Lower leg skin (tissue), 4 donors: ENCODE data around the gene CADPS2. TPM values are rescaled to one million over a fixed set of nuclear protein-coding genes. Genes with fewer than 3 reads are reported as not detected.

Experiments
- DNase-seq, 2 donors: peaks; one replicate each; pipeline ENCODE4 v3.0.0-alpha.2; 2019; ENCODE audit warnings: low spot score in 2 of 2
- H3K4me3 ChIP-seq: fragments of 200-600 bp; sonication (generic); 2 replicates; pipeline ENCODE4 v1.5.1; 2017; ENCODE audit warnings: mild to moderate bottlenecking, low read depth; ENCODE audit not compliant: poor library complexity, severe bottlenecking
- POLR2A ChIP-seq, 2 donors: fragments of 450-650 bp; IDR thresholded peaks; one replicate each; pipeline ENCODE4 v1.6.1; 2016 to 2017; ENCODE audit warnings: antibody characterized with exemption in 2 of 2, mild to moderate bottlenecking in 1 of 2, moderate library complexity in 1 of 2
- WGBS, 2 donors: methylation state at CpG; one replicate each; pipeline ENCODE4 v1.1.5; 2018; 5-methylcytosine and 5-hydroxymethylcytosine counted together
- intact Hi-C: fragments of 100-400 bp; cut with DNase I; formaldehyde crosslinking; loops from one replicate; pipeline ENCODE4 v1.15.0; 2023; ENCODE audit warnings: low total_unique reads
- total RNA-seq, 4 donors: library from RNA; depleted of rRNA; stranded (reverse); fragments of >200 nt; gene quantifications; one replicate each; pipeline ENCODE4 v1.1.0, GENCODE V29; 2016
- TF ChIP-seq, protein P1 (sequence below), 3 donors: fragments of 450-650 bp; IDR thresholded peaks; one replicate each; pipeline ENCODE4 v1.5.1; 2016; ENCODE audit warnings: antibody characterized with exemption in 3 of 3, mild to moderate bottlenecking in 3 of 3, moderate library complexity in 2 of 3

CADPS2 gene
- total RNA-seq, 4 donors from 2014 or later: 4.1 to 11.6 (median 6.5) TPM

DNA sequence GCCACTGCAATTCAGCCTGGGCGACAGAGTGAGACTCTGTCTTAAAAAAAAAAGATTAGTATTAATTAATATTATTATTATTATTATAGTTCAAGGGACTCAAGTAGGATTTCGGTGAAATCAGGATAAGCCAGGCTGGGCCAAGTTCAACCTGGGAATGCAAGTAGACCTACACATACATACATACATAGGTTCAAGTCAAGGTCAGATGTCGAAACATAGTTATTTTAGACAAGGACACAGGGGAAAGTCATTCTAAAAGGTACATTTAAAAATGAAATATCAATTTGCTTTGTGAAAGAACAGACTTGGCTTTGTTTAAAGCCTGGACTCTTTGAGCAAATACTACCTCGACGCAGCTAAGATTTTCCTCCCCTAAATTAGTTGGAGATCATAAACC is 336.7 kb downstream of the CADPS2 start:
- intact Hi-C loops: no loop called here
- WGBS, 2 donors: 92 to 93% methylated on average over 5 of the region's 5 CpGs
- TF ChIP-seq POLR2A (IDR thresholded peaks at IDR 0.05): no peak
- TF ChIP-seq, protein P1, sequence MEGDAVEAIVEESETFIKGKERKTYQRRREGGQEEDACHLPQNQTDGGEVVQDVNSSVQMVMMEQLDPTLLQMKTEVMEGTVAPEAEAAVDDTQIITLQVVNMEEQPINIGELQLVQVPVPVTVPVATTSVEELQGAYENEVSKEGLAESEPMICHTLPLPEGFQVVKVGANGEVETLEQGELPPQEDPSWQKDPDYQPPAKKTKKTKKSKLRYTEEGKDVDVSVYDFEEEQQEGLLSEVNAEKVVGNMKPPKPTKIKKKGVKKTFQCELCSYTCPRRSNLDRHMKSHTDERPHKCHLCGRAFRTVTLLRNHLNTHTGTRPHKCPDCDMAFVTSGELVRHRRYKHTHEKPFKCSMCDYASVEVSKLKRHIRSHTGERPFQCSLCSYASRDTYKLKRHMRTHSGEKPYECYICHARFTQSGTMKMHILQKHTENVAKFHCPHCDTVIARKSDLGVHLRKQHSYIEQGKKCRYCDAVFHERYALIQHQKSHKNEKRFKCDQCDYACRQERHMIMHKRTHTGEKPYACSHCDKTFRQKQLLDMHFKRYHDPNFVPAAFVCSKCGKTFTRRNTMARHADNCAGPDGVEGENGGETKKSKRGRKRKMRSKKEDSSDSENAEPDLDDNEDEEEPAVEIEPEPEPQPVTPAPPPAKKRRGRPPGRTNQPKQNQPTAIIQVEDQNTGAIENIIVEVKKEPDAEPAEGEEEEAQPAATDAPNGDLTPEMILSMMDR (IDR thresholded peaks at IDR 0.05): no peak
- DNase-seq: no peak
- no peak overlapping the region for H3K4me3 ChIP-seq

DNA sequence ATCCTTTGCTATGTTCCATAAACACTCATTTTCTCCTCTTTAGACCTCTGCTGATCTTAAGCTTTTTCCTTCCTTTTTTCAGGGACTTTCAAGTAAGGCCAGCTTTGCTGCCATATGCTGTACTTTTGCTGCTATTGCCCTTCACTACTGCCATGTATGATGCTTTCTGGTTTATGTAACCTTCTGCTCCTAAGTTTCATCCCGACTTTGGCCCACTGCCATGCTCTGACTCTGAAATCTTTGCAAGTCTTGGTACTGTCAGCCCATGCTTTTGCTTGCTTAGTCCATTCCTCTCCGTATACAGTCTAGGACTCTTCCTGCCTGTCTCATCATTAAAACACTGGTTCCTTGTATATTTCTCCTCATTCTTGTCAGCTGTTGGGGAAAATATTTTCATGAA is 339.8 kb downstream of the CADPS2 start:
- DNase-seq: no peak
- intact Hi-C loops: no loop called here
- no peak for TF ChIP-seq POLR2A (IDR thresholded peaks at IDR 0.05)
- TF ChIP-seq, protein P1 (IDR thresholded peaks at IDR 0.05): no peak
- H3K4me3 ChIP-seq: no peak overlapping the region
- 54 to 70% methylated on average over 2 of the region's 2 CpGs for WGBS, 2 donors

DNA sequence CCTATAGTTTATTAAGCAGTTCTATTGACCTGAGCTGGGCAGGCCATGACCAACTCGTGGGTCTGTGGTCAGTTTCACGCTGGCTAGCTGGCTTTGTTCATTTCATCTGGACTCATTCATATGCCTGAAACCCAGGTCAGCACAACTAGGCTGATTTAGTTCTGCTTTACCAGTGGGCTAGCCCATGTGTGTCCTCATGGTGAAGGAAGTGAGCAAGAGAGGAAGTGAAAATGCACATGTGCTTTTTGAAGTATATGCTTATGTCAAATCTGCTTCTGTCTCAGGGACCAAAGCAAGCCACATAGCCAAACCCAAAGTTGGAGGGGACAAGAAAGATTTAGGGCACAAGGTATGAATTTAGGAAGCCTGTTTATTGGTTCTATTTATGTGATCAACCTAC is 341.8 kb downstream of the CADPS2 start:
- 65% methylated on average over 2 of the region's 2 CpGs for WGBS, 2 donors
- H3K4me3 ChIP-seq: no peak overlapping the region
- DNase-seq: peak in 1 of 2 donors; percentile 28
- intact Hi-C loops: no loop called here
- TF ChIP-seq POLR2A (IDR thresholded peaks at IDR 0.05): no peak
- TF ChIP-seq, protein P1 (IDR thresholded peaks at IDR 0.05): no peak

DNA sequence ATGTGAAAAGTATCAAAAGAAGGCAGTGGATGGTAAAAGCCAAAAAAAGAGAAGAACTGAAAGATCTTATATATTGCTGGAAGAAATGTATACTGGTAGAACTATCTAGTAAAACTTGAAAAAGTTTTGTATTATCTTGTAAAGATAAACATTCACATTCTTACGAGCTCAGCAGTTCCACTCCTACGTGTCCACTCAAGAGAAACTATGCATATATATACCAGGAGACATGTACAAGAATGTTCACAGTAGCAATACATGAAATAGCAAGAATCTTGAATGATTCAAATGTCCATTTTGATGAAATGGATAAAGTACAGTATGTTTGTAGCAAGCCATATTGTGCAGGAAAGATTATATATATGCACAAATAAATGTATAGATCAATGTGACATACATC is 342.4 kb downstream of the CADPS2 start:
- intact Hi-C loops: no loop called here
- DNase-seq: no peak
- H3K4me3 ChIP-seq: no peak overlapping the region
- WGBS, 2 donors: 71 to 80% methylated on average over 2 of the region's 2 CpGs
- no peak for TF ChIP-seq POLR2A (IDR thresholded peaks at IDR 0.05)

DNA sequence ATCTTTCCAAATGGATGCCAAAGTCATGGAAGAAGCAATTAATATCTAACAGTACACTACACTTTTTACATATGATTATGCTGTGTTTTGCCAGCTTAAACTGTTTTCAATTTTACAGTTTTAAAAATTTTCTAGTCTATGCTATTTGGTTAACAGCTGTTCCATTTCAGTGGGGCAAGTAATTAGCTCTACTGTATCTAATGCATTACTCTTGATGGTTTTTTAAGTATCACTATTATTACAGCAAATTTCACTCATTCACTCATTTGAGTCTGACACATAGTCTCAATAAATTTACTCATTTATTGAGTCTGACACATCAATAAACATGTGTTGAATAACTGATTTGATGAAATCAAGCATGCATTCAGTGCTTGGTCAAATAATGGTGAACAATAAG is 343.1 kb downstream of the CADPS2 start:
- TF ChIP-seq, protein P1 (IDR thresholded peaks at IDR 0.05): no peak
- TF ChIP-seq POLR2A (IDR thresholded peaks at IDR 0.05): no peak
- intact Hi-C loops: no loop called here
- no peak for DNase-seq
- H3K4me3 ChIP-seq: no peak overlapping the region

DNA sequence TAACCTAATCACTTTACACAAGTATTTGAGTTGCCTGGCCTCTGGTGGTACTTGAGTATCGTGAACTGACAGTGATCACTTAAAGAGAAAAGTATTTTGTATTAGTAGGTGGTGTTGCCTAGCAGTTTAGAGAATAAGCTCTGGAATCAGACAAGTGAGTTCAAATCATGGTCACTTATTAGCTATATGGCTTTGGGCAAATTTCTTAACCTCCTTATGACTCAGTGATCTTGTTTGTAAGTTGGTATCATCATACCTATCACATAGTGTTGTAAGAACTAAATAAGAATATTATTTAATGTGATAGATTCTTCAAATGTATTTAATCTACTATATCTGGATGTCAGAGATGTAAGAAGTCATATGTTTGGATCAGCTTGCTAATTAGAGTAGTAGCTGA is 351.2 kb downstream of the CADPS2 start:
- 71 to 79% methylated on average over 1 of the region's 1 CpG for WGBS, 2 donors
- no peak for DNase-seq
- no peak for TF ChIP-seq POLR2A (IDR thresholded peaks at IDR 0.05)
- TF ChIP-seq, protein P1 (IDR thresholded peaks at IDR 0.05): no peak
- intact Hi-C loops: no loop called here
- no peak overlapping the region for H3K4me3 ChIP-seq
